GM21825 (cell line): Measurements from ENCODE around the gene SPATA13.
"Not testable (repeated sequence)": the region's sequence is repeated elsewhere in the genome, so short reads cannot be mapped to it uniquely, and the experiment has no call there.

ENCODE experiments used
- ATAC-seq: cut with Tn5 transposase; IDR thresholded peaks from one replicate; pipeline ENCODE4 v1.9.1; 2021; ENCODE audit warnings: mild to moderate bottlenecking, moderate library complexity; ENCODE audit not compliant: unreplicated experiment

Gene SPATA13

DNA sequence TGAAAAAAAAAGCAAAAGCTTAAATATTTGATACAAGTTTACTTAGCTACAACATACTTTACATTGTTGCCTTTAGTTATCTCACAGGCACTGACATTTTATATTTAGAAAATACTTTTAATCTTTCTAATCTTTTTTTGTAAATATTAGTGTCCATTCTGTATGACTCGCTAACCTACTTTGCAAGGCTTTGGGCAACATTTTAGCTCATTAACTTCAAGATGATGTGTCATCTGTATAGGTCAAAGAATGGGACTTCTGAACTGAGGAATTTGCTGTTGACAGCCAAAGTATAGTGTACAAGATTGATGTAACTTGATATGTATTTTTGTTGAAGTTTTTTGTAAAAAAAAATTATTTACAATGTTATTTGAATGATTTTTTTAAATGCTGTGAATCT is 146.1 kb downstream of the SPATA13 start:
- ATAC-seq: no peak

DNA sequence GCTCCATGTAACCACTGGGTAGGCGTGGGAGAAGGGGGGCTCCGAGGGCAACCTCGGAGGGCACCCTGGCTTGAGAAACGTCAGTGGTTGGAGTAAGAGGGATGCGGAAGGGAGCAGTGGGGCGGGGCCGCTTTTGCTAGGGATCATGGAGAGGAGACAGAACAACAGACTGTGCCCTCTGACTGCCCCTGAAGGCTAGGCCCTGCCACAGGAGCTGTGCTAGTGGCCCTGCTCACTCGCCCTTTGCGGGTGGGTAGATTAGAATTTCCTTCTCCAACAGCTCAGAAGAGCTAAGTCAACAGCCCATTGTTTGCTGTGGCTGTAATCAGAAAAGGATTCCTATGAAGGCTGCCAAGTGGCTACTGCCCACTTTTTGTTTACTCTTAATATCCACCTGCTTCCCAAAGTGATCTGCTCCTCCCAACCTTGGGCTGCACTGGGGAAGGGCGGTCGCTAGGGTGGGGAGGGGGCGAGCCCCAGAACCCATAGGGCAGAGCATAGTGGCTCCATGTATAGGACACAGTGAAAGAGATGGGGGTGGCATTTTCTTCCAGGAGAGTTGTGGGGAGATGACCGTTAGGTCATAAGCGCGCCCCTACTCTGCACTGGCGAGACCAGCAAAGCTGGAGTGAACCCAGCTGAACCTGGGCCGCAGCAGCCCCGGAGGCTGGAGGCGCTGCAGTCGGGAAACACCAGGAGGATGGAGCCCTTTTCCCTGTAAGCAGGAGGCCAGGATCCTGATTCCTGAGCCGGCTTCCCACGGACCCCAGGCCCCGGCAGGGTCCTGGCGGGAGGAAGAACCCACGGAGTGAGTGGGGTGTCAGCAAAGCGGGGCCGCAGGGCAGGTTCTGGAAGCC is 146.9 kb downstream of the SPATA13 start:
- ATAC-seq: no peak

DNA sequence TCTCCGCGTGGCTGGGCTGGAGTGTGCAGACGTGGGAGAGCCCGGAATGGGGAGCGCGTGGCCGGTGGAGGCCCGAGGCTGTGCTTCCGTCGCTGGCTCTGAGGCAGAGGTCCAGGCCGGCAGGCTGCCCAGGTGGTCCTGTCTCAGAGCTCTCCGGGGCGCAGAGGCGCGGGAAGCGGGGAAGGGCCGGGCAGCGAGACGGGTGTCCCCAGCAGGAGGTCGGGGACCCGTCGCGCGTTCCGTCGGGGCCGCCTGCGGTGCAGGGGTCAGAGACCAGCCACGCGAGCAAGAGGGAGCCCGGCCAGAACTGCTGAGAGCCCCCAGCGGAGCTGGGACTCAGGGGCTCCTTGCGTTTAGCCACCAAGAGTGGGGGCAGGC is 147.5 kb downstream of the SPATA13 start:
- no peak for ATAC-seq

DNA sequence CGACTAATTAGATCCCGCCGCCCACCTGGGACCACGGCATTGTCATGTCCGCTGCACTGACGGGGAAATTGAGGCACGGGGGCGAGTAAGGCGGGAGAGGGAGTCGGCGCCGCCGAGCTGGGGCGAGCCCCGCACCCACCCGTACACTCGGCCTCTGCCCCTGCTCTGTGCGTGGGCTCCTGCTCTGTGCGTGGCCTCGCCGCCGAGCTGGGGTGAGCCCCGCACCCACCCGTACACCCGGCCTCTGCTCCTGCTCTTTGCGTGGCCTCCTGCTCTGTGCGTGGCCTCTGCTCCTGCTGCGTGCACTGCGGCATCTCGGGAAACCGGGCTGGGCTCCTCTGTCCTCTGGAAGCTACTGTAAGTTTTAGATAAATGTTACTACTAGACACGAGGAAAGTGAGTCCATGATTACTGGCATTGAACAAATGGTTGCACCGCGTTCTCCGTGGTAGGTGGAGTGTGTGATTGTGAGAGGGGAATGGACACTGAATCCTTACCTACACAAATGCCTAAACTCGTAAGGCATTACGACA is 148.0 kb downstream of the SPATA13 start:
- no peak for ATAC-seq

DNA sequence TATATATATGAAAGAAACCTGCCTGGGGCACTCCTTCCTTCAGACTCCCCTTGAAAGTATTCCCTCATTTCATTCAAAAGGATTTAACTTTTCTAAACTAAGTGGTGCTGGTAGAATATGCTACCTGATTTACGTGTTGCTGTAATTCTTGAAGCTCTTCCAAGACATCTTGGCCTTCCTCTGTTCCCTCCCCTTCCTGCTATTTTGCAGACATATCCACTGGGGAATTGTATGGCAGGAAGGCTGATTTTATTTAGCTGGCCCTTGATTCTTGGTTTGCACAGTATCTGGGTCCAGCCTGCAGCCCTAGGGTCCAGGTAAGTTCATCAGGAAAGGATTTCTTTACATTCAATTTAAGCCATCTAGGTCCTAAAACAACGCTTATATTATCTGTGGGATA is 148.8 kb downstream of the SPATA13 start, which contains the start of gene C1QTNF9:
C1QTNF9 (plus strand) TSS at position 281 of the 400 bp plus-strand sequence. CDS start 6,424 bp downstream, outside the sequence.
- ATAC-seq: not testable (repeated sequence)

DNA sequence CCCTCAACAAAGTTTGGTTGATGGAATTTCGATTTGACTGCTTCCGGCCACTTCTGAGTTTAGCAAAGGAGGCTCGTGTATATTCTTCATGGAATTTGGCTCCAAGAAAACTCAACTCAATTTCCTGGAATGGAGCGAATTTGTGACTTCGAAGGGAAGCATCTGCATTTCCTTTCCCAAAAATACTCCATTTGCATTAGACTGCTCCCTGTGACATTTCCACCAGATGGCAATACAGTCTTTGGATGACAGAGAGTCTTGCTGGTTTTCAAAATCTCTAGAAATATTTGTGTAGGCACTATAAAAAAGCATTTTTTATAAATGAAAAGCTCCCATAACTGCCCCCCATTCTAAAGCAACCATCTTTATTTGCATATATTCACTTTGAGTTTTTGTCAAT is 152.9 kb downstream of the SPATA13 start:
- ATAC-seq: no peak

DNA sequence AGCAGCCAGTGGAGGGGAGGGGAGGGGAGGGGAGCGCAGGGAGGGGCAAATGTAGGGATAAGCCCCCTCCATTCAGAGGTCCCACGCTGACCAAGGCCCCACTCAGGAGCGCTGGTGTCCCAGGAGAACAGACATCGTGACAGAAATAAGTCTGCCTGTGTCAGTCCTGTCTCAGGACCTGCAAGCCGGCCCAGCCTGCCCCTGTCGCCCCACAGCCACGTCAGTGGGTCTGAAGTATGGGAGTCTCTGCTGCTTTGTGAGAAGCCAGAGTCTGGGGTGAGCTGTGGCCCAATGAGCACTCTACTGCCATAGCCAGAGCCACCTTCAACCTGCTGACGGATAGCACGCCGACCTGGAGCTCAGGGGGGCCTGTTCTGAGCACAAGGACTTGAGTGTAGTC is 157.3 kb downstream of the SPATA13 start:
- ATAC-seq: not testable (repeated sequence)

DNA sequence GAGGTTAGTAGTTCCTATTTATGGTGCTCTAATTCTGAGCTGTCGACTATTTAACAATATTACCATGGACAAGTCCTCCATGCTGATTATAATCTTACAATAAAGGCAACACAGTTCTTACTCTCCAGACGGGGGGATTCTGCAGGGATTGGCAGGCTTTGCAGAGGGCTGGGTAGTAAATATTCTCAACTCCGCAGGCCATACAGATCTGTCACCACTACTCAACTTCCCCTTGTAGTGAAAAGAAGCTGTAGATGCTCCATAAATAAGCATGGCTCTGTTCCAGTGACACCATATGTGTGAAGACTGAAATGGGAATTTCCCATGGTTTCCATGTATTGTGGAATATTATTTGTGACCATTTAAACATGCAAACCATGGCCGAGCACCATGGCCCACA is 158.4 kb downstream of the SPATA13 start:
- not testable (repeated sequence) for ATAC-seq

DNA sequence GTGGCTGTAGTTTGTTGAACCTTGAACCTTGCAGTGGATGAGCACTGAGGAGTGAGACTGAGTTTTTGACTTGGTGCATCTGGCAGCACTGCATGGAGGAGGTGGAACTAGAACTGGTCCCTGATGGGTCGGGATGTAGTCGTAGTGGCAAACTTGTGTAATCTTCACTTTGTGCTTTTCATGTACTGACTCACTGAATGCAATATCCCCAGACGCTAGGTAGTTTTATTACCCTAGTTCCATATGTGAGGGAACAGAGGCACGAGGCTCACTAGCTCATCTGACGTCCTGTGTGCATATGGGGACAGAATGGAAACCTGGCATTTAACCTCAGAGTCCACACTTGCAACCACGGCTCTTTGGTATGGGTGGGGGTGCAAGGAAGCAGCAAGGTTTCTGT is 159.1 kb downstream of the SPATA13 start:
- ATAC-seq: not testable (repeated sequence)

DNA sequence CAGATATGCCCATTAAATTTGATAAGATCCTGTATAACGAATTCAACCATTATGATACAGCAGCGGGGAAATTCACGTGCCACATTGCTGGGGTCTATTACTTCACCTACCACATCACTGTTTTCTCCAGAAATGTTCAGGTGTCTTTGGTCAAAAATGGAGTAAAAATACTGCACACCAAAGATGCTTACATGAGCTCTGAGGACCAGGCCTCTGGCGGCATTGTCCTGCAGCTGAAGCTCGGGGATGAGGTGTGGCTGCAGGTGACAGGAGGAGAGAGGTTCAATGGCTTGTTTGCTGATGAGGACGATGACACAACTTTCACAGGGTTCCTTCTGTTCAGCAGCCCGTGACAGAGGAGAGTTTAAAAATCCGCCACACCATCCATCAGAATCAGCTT is 160.9 kb downstream of the SPATA13 start:
- ATAC-seq: not testable (repeated sequence)

DNA sequence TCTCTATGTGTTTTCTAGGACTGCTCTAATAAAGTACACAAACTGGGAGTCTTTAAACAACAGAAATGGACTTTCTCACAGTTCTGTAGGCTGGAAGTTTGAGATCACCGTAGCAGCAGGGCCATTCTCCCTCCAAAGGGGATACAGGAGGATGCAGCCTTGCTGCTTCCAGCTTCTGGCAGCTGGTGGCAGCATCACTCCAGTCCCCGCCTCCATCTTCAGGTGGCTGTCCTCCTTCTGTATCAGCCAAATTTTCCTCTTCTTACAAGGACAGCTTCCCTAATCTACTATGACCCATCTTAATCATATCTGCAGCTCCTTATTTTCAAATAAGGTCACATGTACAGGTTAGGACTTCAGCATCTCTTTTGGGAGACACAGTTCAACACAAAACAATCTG is 161.9 kb downstream of the SPATA13 start:
- ATAC-seq: not testable (repeated sequence)

DNA sequence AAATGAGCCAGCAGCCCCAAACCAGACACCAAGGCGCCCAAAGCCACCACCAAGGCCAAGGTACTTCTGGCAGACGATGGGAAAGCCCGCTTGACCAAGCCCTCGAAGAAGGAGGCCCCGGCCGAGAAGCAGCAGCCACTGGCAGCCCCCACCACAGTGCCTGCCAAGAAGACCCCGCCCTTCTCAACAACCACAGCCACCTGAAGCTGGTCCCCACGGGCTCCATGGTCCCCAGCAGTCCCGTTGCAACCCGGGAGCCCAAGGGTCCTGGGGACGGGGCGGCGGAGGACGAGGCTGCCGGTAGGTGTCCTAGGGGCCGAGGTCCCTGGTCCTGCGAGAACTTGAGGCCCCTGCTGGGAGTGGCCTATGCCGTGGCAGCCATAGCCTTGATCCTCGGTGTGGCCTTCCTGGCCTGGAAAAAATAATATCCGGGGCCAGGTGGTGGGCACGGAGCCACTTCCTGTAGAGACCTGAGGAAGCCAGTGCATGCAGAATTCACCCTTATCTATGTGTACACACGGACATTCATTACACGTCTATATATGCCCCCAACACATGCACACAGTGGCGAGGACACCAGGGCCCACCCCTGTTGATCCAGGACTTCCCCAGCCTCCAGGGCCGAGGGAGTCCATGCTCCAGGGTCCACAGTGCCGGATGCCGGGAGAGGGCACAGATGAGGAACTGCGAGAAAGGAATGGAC is 162.7 kb downstream of the SPATA13 start:
- no peak for ATAC-seq

DNA sequence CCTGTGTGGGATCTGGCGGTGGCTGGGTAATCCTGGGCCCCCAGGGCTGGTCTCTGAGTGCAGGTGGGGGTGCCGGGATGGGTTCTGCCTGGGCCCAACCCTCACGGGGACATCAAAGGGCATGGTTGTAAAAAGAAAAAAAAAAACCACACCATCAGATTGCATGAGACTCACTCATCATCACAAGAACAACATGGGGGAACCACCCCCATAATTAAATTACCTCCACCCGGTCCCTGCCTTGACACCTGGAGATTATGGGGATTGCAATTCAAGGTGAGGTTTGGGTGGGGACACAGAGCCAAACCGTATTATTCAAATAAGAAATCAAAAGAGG is 163.2 kb downstream of the SPATA13 start:
- no peak for ATAC-seq

DNA sequence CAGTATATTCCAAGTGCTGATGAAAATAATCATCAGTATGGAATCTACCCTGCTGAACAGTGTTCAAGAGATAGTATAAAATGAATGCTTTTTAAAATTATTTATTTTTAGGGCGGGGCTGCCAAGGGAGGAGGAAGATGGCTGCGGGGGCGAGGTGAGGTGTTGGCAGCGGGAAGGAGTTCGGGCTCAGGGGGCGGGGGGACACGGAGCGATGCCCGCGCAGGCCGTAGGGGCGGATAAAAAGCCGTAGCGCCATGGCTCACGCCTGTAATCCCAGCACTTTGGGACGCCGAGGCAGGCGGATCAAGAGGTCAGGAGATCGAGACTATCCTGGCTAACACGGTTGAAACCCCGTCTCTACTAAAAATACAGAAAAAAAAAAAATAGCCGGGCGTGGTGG is 167.1 kb downstream of the SPATA13 start:
- ATAC-seq: not testable (repeated sequence)

DNA sequence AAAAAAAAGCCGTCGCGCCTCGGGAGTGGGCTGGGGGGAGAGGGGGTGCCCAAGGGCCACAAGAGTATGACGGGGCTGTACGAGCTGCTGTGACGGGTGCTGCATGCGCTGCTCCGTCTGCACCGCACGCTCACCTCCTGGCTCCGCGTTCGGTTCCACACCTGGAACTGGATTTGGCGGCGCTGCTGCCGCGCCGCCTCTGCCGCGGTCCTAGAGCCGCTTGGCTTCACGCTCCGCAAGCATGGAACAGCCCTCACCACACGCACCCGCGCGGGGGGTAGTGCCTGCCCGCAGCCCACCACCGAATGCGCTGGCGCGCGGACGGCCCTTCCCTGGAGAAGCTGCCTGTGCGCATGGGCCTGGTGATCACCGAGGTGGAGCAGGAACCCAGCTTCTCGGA is 167.6 kb downstream of the SPATA13 start:
- ATAC-seq: no peak

DNA sequence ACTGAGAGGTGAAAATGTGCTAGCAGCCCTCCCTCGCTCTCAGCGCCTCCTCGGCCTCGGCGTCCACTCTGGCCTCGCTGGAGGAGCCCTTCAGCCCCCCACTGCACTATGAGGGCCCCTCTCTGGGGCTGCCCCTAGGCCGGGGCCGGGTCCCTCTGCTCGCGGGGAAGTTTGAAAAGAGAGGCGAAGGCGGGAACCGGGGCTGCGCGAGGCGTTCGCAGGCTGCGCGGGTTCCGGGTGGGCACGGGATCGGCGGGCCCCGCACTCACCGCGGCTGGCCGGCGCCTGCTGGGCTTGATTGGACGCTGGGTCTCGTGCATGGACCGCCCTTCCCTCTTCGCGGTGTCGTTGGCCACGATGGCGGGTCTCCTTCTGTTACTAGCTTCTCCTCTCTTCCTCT is 178.2 kb downstream of the SPATA13 start:
- ATAC-seq: no peak

DNA sequence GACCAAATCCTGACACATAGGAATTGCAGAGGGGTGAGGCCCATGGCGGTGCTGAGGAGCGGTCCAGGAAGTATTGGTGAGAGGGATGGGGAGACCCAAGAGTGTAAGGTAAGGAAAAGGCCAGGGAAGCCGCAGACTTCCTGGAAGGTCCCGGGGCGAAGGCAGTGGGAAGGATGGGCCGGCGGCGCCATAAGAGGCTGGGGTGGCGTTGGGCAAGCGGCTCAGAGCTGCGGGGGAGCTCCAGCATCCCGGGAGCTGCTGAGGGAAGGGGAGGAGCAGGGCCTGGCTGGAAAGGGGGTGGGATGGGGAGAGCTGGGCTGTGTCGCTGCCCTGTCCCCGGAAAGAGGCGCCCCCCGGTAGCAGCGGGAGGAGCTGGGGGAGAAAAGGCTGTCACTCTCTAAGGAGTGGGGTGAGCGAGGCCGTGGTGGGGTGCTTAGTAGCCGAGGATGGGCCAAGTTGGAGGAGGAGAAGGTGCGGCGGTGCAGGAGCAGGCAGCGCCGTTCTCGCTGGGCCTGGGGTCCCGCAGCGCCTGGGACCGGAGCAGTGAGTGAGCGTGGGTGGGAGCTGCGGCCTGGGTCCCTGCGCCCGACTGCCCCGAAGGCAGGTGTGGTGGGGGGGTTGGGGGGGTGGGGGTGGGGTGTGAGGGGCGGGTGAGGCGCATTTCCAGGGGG is 179.6 kb downstream of the SPATA13 start:
- no peak for ATAC-seq

DNA sequence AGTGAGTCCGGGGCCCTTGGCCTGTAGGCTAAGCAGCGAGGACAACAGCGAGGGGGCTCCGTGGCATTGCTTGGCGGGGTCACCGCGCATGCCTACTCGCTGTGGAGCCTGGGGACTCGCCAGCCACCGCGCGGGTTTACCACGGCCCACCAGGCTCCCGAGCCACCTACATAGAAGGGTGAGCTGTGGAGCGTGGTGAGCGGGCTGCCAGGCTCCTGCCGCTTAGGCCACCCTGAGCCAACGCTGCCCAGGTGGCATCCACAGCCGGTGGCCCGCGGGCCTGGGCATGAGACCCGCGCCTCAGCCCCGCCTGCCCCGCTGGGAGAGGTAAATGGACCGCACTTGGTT is 180.1 kb downstream of the SPATA13 start:
- ATAC-seq: no peak

DNA sequence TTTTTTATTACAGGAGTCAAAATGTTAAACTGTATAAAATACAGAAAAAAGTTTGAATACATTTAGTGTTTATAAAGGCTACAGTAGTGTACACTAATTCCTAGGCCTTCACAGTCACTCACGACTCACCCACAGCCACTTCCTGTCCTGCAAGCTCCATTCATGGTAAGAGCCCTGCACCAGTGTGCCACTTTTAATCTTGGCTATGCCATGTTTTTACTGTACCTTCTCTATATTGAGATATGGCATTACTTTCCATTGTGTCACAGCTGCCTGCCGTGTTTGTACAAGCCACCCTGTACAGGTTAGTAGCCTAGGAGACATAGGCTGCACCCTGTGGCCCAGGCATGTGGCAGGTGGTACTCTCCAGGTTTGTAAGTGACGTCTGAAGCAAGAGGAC is 180.9 kb downstream of the SPATA13 start:
- no peak for ATAC-seq

DNA sequence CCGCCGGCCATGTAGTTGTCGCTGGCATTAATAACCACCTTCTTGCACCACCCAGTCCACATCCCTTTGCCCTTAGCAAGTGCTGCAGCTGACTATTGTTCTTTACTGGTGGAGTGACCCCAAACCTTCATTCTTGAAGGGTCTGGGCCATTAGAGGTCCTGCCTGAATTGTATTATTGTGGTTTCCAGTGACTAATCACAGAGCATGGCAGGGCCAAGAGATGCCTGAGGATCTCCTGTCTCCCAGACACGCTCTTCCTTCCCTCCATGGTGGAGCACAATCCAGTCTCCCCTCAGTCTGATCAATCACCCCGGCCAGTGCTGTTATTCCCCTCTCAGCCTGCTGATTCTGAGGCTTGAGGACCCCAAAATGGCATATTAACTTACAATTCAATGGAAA is 187.9 kb downstream of the SPATA13 start:
- ATAC-seq: no peak

DNA sequence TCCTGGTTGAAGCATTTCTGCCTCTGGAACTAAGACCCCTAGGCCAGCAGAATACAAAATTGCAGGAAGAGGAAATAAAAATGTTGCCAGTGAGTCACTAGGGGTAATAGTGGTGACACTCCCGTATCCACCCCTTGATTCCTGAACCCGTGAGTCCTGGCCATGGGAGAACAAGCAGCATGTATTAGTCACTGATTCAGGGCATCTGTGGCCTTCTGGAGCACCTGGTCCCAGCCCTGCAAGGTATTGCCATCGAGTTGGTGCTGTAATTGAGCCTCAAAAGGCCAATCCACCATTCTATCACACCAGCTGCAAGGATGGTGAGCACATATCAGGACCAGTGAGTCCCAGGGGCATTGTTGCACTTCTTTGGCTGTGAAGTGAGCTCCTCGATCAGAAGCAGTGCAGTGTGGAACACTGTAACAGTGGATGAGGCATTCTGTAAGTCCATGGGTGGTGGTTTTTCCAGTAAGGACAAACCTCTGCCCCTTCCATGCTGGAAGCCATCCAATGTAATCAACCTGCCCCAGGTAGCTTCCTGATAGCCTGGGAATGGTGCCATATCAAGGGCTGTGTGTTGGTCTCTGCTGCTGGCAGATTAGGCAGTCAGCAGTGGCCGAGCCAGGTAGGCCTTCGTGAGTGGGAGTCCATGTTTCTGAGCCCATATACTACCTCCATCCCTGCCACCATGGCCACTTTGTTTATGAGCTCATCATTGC is 188.4 kb downstream of the SPATA13 start:
- ATAC-seq: no peak
